ENCODE measurements around the gene DCLK3. TPM values are rescaled to one million over a fixed set of nuclear protein-coding genes. Genes with fewer than 3 reads are reported as not detected.

Gene DCLK3
- total and polyA plus RNA-seq, 2 of the 4 experiments (the other 2 are of a cell fraction), result not detected

DNA sequence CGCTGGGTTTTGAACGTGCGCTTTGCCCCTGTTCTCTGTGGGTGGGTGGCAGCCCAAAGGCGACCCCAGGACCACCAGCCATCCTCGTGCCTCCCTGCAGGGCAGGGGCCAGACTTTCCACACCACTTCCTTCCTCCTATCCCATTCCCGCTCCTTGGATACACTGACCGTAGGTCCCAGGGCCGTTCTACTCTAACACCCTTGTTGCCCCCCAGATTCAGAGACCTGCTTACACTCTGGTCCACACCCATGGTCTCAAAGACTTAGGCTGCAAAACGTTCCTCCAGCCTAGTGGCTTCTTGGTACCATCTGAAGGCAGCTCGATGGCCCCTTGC lies 318 bp upstream of the DCLK3 start:
- Histone ChIP-seq H3K18ac (ENCODE audit: low read depth, low read length) (no peak overlapping the region), H4K91ac (ENCODE audit: insufficient read depth, low read depth, low read length) (no peak overlapping the region), H3K4me2 (ENCODE audit: low read depth, low read length) (no peak overlapping the region), H3K56ac (ENCODE audit: extremely low read depth, insufficient read depth, low read length) (no peak overlapping the region), H3K4ac (ENCODE audit: low read depth, low read length) (no peak overlapping the region), H3K9ac (ENCODE audit: low read depth, low read length) (no peak overlapping the region), H2AK9ac (replicated peaks; ENCODE audit: low read depth, low read length, poor library complexity) (no peak overlapping the region), H3K27ac (ENCODE audit: insufficient read depth, low read length) (no peak overlapping the region), H4K5ac (ENCODE audit: low read depth, low read length) (no peak overlapping the region), H4K20me1 (ENCODE audit: insufficient read depth, low read length) (no peaks in the 10 kb centered on the region), H3K9me1 (ENCODE audit: insufficient read depth, low read length) (no peaks in the 10 kb centered on the region), H2BK120ac (ENCODE audit: low read depth, low read length) (no peak overlapping the region), H3K36me3 (ENCODE audit: control insufficient read depth, insufficient read depth, low read length) (no peaks in the 10 kb centered on the region), H3K4me1 (ENCODE audit: control insufficient read depth, insufficient read depth, low read length) (no peaks in the 10 kb centered on the region), H2BK15ac (ENCODE audit: low read depth, low read length) (no peak overlapping the region), H2BK5ac (ENCODE audit: low read depth, low read length, poor library complexity, severe bottlenecking) (no peak overlapping the region), H3K27me3 (ENCODE audit: control insufficient read depth, insufficient read depth, low read length) (peaks cover 42% of the 10 kb centered on the region), H3K23ac (ENCODE audit: low read depth, low read length) (no peak overlapping the region), H2AK5ac (ENCODE audit: low read depth, low read length) (no peak overlapping the region), H2AFZ (replicated peaks; ENCODE audit: low read length, poor library complexity) (peak overlapping the region; percentile 43), H2BK20ac (ENCODE audit: low read depth, low read length) (no peak overlapping the region), H3K9me3 (ENCODE audit: control insufficient read depth, insufficient read depth, low read length) (peaks cover 5% of the 10 kb centered on the region; the same call in 1 of the 2 replicates), H3K14ac (replicated peaks; ENCODE audit: low read depth, low read length) (no peak overlapping the region), H4K8ac (ENCODE audit: low read depth in 2 of 2, low read length in 2 of 2) (no peak overlapping the region), H3K79me1 (ENCODE audit: low read depth in 1 of 2, low read length in 2 of 2) (no peaks in the 10 kb centered on the region), H3K4me3 (ENCODE audit: insufficient read depth, low read depth, low read length) (no peak overlapping the region)
- DNase-seq, result no peak
- CTCF ChIA-PET, result no interaction called here
- no TSS peak for BruUV-seq (replicated peaks)
- in situ Hi-C loops (cut with MboI; ENCODE audit: low sequenced_read_pairs) (no loop called here), intact Hi-C loops (cut with micrococcal nuclease) (no loop called here), dilution Hi-C loops (cut with HindIII; ENCODE audit: low sequenced_read_pairs, unreplicated experiment) (no loop called here)
- TF ChIP-seq NFE2L2 (IDR thresholded peaks at IDR 0.05; ENCODE audit: low read depth, low read length) (no peak), MXI1 (IDR thresholded peaks at IDR 0.05; ENCODE audit: borderline replicate concordance, low read depth, low read length) (no peak), RCOR1 (IDR thresholded peaks at IDR 0.05; ENCODE audit: insufficient replicate concordance, low read length) (no peak), MAFK (IDR thresholded peaks at IDR 0.05; ENCODE audit: low read depth, low read length) (no peak), SMC3 (IDR thresholded peaks at IDR 0.05; ENCODE audit: low read depth, low read length) (no peak)
- WGBS, 2 experiments (ENCODE audit: extremely low coverage in 2 of 2, insufficient read length in 1 of 2), result 60% methylated on average over 5 of the region's 10 CpGs; no CpG with 5 or more reads in 1 of the 2 experiments
- no peak for ATAC-seq (ENCODE audit: low read depth)
- POLR2A ChIA-PET (ENCODE audit: unreplicated experiment), result no interaction called here
